RWPE1 (cell line): ENCODE results near the gene ENTHD1.
"Not testable (repeated sequence)": the region's sequence is repeated elsewhere in the genome, so short reads cannot be mapped to it uniquely, and the experiment has no call there.

Experiments
- CTCF ChIA-PET: fragments of 350-600 bp; sonication (Branson Sonifier 250); formaldehyde crosslinking; extraction: SDS; loops from one replicate; lab custom pipeline; 2021; lab: Yijun Ruan, JAX
- POLR2A ChIA-PET: fragments of 400-600 bp; formaldehyde crosslinking; extraction: SDS; loops from one replicate; lab custom pipeline; 2020; ENCODE audit warnings: antibody characterized with exemption; ENCODE audit not compliant: low non-redundant PET; lab: Yijun Ruan, JAX
- DNase-seq: peaks from one replicate; pipeline ENCODE4 v3.0.0; 2012; ENCODE audit warnings: low spot score
- H3K27ac ChIP-seq: fragments of 450-650 bp; 2 replicates; pipeline ENCODE4 v1.5.1; 2017
- CTCF ChIP-seq: fragments of 450-650 bp; conservative IDR thresholded peaks from 2 replicates; pipeline ENCODE4 v1.5.1; 2017; ENCODE audit warnings: low read depth, mild to moderate bottlenecking

ENTHD1 gene

GRCh38 chr22:39905687-39906086, 12.1 kb upstream of the ENTHD1 start:
- POLR2A ChIA-PET = no interaction called here
- H3K27ac ChIP-seq = no peak overlapping the region
- TF ChIP-seq CTCF = no peak
- CTCF ChIA-PET = interaction anchor here (0.7 kb wide), 1 partner anchor 8 kb away, joined by 3 read pairs; no protein-coding TSS in a partner anchor
- no peak for DNase-seq

GRCh38 chr22:39904862-39905261, 11.3 kb upstream of the ENTHD1 start:
- ChIA-PET CTCF (no interaction called here), POLR2A (no interaction called here)
- TF ChIP-seq CTCF = no peak
- DNase-seq = no peak
- no peak overlapping the region for H3K27ac ChIP-seq

GRCh38 chr22:39904024-39904423, 10.5 kb upstream of the ENTHD1 start:
- H3K27ac ChIP-seq, POLR2A ChIA-PET, DNase-seq: not testable (repeated sequence)
- CTCF ChIA-PET = interaction anchor here (0.6 kb wide), 1 partner anchor 50 kb away, joined by 5 read pairs; no protein-coding TSS in a partner anchor

GRCh38 chr22:39901565-39902146, 8.1 kb upstream of the ENTHD1 start:
- no peak for DNase-seq
- no peak for TF ChIP-seq CTCF
- POLR2A ChIA-PET = no interaction called here
- CTCF ChIA-PET = no interaction called here
- no peak overlapping the region for H3K27ac ChIP-seq

- ChIA-PET CTCF (no interaction called here), POLR2A (no interaction called here)
- no peak for TF ChIP-seq CTCF
- no peak within 1 kb of the TSS for H3K27ac ChIP-seq
- DNase-seq = no peak
These were observed 7.0 kb upstream of the ENTHD1 start, which contains the start of gene GRAP2 for GRCh38 chr22:39900306-39901227. Gene GRAP2 (plus strand): TSS chr22:39901084. CDS start chr22:39947107, 46,023 bp downstream.

GRCh38 chr22:39898997-39899396, 5.4 kb upstream of the ENTHD1 start:
- ChIA-PET CTCF (no interaction called here), POLR2A (no interaction called here)
- TF ChIP-seq CTCF = no peak
- no peak overlapping the region for H3K27ac ChIP-seq
- DNase-seq = no peak

- no peak for TF ChIP-seq CTCF
- CTCF ChIA-PET = no interaction called here
These were observed 4.3 kb upstream of the ENTHD1 start for GRCh38 chr22:39897841-39898240.

More at GRCh38 chr22:39897841-39898240, 4.3 kb upstream of the ENTHD1 start:
- POLR2A ChIA-PET = no interaction called here
- no peak overlapping the region for H3K27ac ChIP-seq
- DNase-seq = no peak
